ENCODE results near the gene ZNF556.

GRCh38 chr19:2887391-2887914, 20.3 kb downstream of the ZNF556 start:
- TF ChIP-seq CTCF (IDR thresholded peaks at IDR 0.05) (peak; percentile 55 to 81 (median 66)), POLR2A (IDR thresholded peaks at IDR 0.05) (no peak)

Data from body of pancreas (tissue), 4 donors.